Keratinocyte (primary cell): ENCODE data around the gene NLGN1. TPM values are rescaled to one million over a fixed set of nuclear protein-coding genes. Genes with fewer than 3 reads are reported as not detected.

Experiments
- DNase-seq: peaks from one replicate; pipeline ENCODE4 v3.0.0-alpha.2; 2011; ENCODE audit warnings: low read depth, missing footprints, low spot score
- FAIRE-seq: peaks from 2 replicates; lab custom pipeline; 2011; peaks lifted over from hg19 to GRCh38; lab: Jason Lieb, UNC
- H2AFZ ChIP-seq: 2 replicates; pipeline ENCODE4 v1.6.0; 2012; ENCODE audit warnings: low read length, control low read depth, inconsistent platforms; ENCODE audit not compliant: control insufficient read depth
- H3K27ac ChIP-seq: 2 replicates; pipeline ENCODE4 v1.5.1; 2011; ENCODE audit warnings: low read length; ENCODE audit not compliant: control insufficient read depth, insufficient read depth
- H3K27me3 ChIP-seq: 3 replicates; pipeline ENCODE4 v1.6.0; 2011; ENCODE audit warnings: low read length; ENCODE audit not compliant: control insufficient read depth, insufficient read depth; ENCODE audit errors: extremely low read depth
- H3K36me3 ChIP-seq, 2 experiments: 2 replicates in 1 of 2; 3 replicates in 1 of 2; pipeline ENCODE4 v1.5.1; 2011; ENCODE audit warnings: low read length in 2 of 2, mild to moderate bottlenecking in 1 of 2; ENCODE audit not compliant: control insufficient read depth in 2 of 2, insufficient read depth in 2 of 2; ENCODE audit errors: extremely low read depth in 1 of 2
- H3K4me1 ChIP-seq: 3 replicates; pipeline ENCODE4 v1.5.1; 2011; ENCODE audit warnings: low read length; ENCODE audit not compliant: control insufficient read depth, insufficient read depth; ENCODE audit errors: extremely low read depth
- H3K4me2 ChIP-seq: 3 replicates; pipeline ENCODE4 v1.6.0; 2011; ENCODE audit warnings: low read depth, low read length; ENCODE audit not compliant: control insufficient read depth, insufficient read depth; ENCODE audit errors: extremely low read depth
- H3K4me3 ChIP-seq, 3 experiments: fragments of 200-600 bp in 1 of 3; sonication (generic) in 1 of 3; 2 replicates in 2 of 3; 3 replicates in 1 of 3; pipeline ENCODE4 v1.5.1; 2011 to 2016; ENCODE audit warnings: low read length in 3 of 3, mild to moderate bottlenecking in 3 of 3, control low read depth in 2 of 3, inconsistent platforms in 1 of 3, low read depth in 1 of 3, mixed read lengths in 1 of 3, mixed run types in 1 of 3, moderate library complexity in 1 of 3; ENCODE audit not compliant: control insufficient read depth in 2 of 3, insufficient read depth in 2 of 3; ENCODE audit errors: extremely low read depth in 1 of 3
- H3K79me2 ChIP-seq: 2 replicates; pipeline ENCODE4 v1.6.0; 2012; ENCODE audit warnings: low read length; ENCODE audit not compliant: control insufficient read depth, insufficient read depth
- H3K9ac ChIP-seq: 3 replicates; pipeline ENCODE4 v1.6.0; 2011; ENCODE audit warnings: low read length; ENCODE audit not compliant: control insufficient read depth, insufficient read depth; ENCODE audit errors: extremely low read depth
- H3K9me1 ChIP-seq: 3 replicates; pipeline ENCODE4 v1.6.0; 2011; ENCODE audit warnings: low read length; ENCODE audit not compliant: control insufficient read depth, insufficient read depth; ENCODE audit errors: extremely low read depth
- H3K9me3 ChIP-seq: 2 replicates; pipeline ENCODE4 v1.5.1; 2012; ENCODE audit warnings: low read depth, low read length; ENCODE audit not compliant: control insufficient read depth
- H4K20me1 ChIP-seq: 3 replicates; pipeline ENCODE4 v1.6.0; 2011; ENCODE audit warnings: low read length; ENCODE audit not compliant: control insufficient read depth, insufficient read depth; ENCODE audit errors: extremely low read depth
- CTCF ChIP-seq, 3 experiments: IDR thresholded peaks in 1 of 3; conservative IDR thresholded peaks in 1 of 3; optimal IDR thresholded peaks in 1 of 3; 2 replicates in 2 of 3; 3 replicates in 1 of 3; pipeline versions ENCODE3 to v1.5.1; 2011; ENCODE audit warnings: low read length in 3 of 3, mild to moderate bottlenecking in 3 of 3, moderate library complexity in 2 of 3, control low read depth in 1 of 3, inconsistent platforms in 1 of 3; ENCODE audit not compliant: insufficient read depth in 2 of 3; ENCODE audit errors: extremely low read depth in 1 of 3
- EZH2 ChIP-seq: IDR thresholded peaks from one replicate; pipeline ENCODE4 v1.6.1; 2012; ENCODE audit warnings: inconsistent platforms, mild to moderate bottlenecking, low read length, moderate library complexity
- dilution Hi-C: fragments of 300-500 bp; cut with MboI; formaldehyde crosslinking; loops from one replicate; pipeline ENCODE4 v1.7.0; 2020; ENCODE audit warnings: low sequenced_read_pairs; ENCODE audit not compliant: extremely low pct_ligation_motif_present
- polyA plus RNA-seq, 5 experiments: library from polyadenylated mRNA; depleted of rRNA in 3 of 5; stranded (reverse) in 3 of 5; stranded (forward) in 1 of 5; unstranded in 1 of 5; fragments of >200 nt; gene quantifications; 1 replicate in 1 of 5; 2 replicates in 3 of 5; 3 replicates in 1 of 5; pipeline versions ENCODE4 v1.2.1 to v1.2.3, GENCODE V29; 2011 to 2012; ENCODE audit warnings: missing spikeins in 2 of 5, low read depth in 1 of 5, low replicate concordance in 1 of 5

Gene NLGN1
- polyA plus RNA-seq, 1 donor (not counting 4 experiments of a cell fraction or from before 2014, with no cell fraction given) = not detected

GRCh38 chr3:174122411-174122810 is 724.9 kb downstream of the NLGN1 start:
- Histone ChIP-seq H3K27me3 (no peaks in the 10 kb centered on the region), H3K27ac (no peak overlapping the region), H3K36me3 (no peaks in the 10 kb centered on the region), H3K4me3 (no peak overlapping the region), H3K9ac (no peak overlapping the region), H2AFZ (no peak overlapping the region), H3K9me3 (no peaks in the 10 kb centered on the region), H3K79me2 (no peaks in the 10 kb centered on the region), H3K4me1 (no peaks in the 10 kb centered on the region), H3K9me1 (no peaks in the 10 kb centered on the region), H3K4me2 (no peak overlapping the region), H4K20me1 (no peaks in the 10 kb centered on the region)
- TF ChIP-seq CTCF (optimal IDR thresholded peaks at IDR 0.05 in 1 of 3, IDR thresholded peaks at IDR 0.05 in 1 of 3, conservative IDR thresholded peaks at IDR 0.05 in 1 of 3; ENCODE audit: extremely low read depth in 1 of 3, insufficient read depth in 2 of 3, low read length in 3 of 3) (no peak), EZH2 (no peak)
- DNase-seq (no peak), FAIRE-seq (no peak)
- dilution Hi-C loops = no loop called here

- H3K27ac ChIP-seq = no peak overlapping the region
- H3K27me3 ChIP-seq = no peaks in the 10 kb centered on the region
- TF ChIP-seq EZH2 = no peak
- TF ChIP-seq CTCF (optimal IDR thresholded peaks at IDR 0.05 in 1 of 3, IDR thresholded peaks at IDR 0.05 in 1 of 3, conservative IDR thresholded peaks at IDR 0.05 in 1 of 3; ENCODE audit: extremely low read depth in 1 of 3, insufficient read depth in 2 of 3, low read length in 3 of 3) = peak in 2 of 3 experiments; percentile 37 to 52
- H3K4me2 ChIP-seq = no peak overlapping the region
- H3K9me3 ChIP-seq = no peaks in the 10 kb centered on the region
- H3K79me2 ChIP-seq = no peaks in the 10 kb centered on the region
- no peaks in the 10 kb centered on the region for H3K9me1 ChIP-seq
- H3K9ac ChIP-seq = no peak overlapping the region
- H3K4me3 ChIP-seq = no peak overlapping the region
- FAIRE-seq (no peak), DNase-seq (no peak)
- H4K20me1 ChIP-seq = no peaks in the 10 kb centered on the region
- dilution Hi-C loops = no loop called here
- H3K36me3 ChIP-seq = no peaks in the 10 kb centered on the region
- no peak overlapping the region for H2AFZ ChIP-seq
- no peaks in the 10 kb centered on the region for H3K4me1 ChIP-seq
These were observed 727.8 kb downstream of the NLGN1 start for GRCh38 chr3:174125267-174125824.
